ENCODE data around the gene PPP5C. TPM values are rescaled to one million over a fixed set of nuclear protein-coding genes. Genes with fewer than 3 reads are reported as not detected.

PPP5C gene, protein sequence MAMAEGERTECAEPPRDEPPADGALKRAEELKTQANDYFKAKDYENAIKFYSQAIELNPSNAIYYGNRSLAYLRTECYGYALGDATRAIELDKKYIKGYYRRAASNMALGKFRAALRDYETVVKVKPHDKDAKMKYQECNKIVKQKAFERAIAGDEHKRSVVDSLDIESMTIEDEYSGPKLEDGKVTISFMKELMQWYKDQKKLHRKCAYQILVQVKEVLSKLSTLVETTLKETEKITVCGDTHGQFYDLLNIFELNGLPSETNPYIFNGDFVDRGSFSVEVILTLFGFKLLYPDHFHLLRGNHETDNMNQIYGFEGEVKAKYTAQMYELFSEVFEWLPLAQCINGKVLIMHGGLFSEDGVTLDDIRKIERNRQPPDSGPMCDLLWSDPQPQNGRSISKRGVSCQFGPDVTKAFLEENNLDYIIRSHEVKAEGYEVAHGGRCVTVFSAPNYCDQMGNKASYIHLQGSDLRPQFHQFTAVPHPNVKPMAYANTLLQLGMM
- total RNA-seq = 10 to 100 TPM; 39.9 to 74.7 (median 61.9) TPM

DNA sequence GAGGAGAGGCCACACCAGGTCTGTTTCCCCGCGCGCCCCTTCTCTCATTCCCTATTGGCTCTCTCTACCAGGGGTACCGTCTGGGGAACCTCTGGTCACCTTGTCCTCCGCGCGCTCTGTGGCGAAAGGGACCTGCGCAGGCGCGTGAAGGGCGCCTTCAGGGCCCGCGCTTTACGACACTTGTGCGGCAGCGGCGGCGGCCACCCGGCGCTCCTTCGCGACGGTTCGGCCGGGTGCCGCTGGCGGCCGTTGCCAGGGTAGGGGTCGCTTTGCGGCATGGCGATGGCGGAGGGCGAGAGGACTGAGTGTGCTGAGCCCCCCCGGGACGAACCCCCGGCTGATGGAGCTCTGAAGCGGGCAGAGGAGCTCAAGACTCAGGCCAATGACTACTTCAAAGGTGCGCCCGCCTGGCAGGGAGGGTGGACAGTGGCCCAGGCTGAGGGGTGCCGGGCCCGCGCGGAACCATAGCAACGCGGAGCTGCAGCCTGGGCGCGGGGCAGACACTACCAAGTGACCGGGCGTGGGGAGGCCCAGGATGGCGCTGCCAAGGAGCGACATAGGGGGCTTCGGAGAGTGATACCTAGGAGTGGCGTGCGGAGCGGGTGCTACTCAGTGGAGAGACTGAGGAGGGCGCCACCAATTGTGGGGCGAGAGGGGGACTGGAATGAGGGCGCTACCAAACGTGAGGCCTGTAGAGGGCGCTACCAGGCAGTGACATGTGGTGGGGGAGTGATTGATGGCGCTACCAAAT lies at the start of gene PPP5C:
PPP5C (plus strand) TSS at position 267 of the 751 bp plus-strand sequence; CDS start at position 277, 10 bp downstream.
- under 1% methylated on average over 16 of the region's 62 CpGs for WGBS
- TF ChIP-seq POLR2A (IDR thresholded peaks at IDR 0.05; ENCODE audit: low read depth) (peak; percentile 62), POLR2AphosphoS5 (IDR thresholded peaks at IDR 0.05) (peak; percentile 92 to 97), EP300 (IDR thresholded peaks at IDR 0.05) (no peak)
- TF ChIP-seq, protein P1, sequence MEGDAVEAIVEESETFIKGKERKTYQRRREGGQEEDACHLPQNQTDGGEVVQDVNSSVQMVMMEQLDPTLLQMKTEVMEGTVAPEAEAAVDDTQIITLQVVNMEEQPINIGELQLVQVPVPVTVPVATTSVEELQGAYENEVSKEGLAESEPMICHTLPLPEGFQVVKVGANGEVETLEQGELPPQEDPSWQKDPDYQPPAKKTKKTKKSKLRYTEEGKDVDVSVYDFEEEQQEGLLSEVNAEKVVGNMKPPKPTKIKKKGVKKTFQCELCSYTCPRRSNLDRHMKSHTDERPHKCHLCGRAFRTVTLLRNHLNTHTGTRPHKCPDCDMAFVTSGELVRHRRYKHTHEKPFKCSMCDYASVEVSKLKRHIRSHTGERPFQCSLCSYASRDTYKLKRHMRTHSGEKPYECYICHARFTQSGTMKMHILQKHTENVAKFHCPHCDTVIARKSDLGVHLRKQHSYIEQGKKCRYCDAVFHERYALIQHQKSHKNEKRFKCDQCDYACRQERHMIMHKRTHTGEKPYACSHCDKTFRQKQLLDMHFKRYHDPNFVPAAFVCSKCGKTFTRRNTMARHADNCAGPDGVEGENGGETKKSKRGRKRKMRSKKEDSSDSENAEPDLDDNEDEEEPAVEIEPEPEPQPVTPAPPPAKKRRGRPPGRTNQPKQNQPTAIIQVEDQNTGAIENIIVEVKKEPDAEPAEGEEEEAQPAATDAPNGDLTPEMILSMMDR (IDR thresholded peaks at IDR 0.05) = peak; percentile 71 to 74 (median 72)
- DNase-seq (ENCODE audit: extremely low spot score) = peak; percentile 96
- Histone ChIP-seq H3K9me3 (no peaks in the 10 kb centered on the region), H3K36me3 (peaks cover 0 to 13% (median 12%) of the 10 kb centered on the region in 4 donors), H3K27me3 (no peaks in the 10 kb centered on the region), H3K27ac (replicated peaks in 1 of 4) (peak within 1 kb of the TSS; percentile 82 to 87 (median 84)), H3K4me1 (peaks cover 52 to 58% (median 57%) of the 10 kb centered on the region in 4 donors), H3K4me3 (peak within 1 kb of the TSS; percentile 69 to 98 (median 96))
- intact Hi-C loops (cut with DNase I) = loop anchor here (10.0 kb wide), 1 partner anchor 62 kb away; no protein-coding TSS in a partner anchor

DNA sequence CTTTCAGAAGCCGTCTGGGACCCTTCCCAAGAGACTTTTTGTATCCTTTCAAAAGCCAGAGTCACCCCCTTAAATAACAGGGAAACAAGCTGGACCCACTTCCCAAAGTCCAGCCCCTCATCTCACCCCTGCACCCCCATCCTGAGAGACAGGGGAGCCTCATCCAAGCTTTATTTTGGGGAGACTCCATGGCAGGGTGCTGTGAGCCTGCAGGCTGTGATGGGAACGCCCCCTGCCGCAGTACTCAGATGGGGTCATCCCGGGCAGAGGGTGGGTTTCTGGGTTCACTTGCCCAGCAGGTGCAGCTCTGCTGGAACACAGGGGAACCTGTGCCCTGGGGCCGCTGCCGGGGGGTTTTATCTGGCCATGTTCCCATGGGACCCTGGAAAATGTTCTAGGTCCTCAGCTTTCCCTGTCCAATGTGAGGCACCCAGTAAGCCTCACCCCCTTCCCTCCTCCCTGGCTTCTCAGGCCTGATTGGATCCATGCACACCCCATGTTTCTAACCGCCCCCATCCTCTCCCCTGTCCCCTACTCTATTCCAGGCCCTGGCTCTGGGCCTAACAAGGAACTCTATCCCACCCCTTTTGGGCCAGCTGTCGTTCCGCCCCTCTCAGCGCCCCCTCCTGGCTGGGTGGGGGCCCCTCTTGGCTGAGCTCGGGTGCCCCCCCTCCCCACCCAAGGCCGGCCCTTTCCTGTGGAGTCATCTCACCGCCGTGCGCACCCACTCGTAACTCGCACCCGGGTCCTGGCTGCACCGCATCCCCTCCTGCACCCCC lies 49.0 kb upstream of the PPP5C start:
- intact Hi-C loops (cut with DNase I) = no loop called here
- peak overlapping the region; percentile 74 to 90 (median 81) for H3K4me3 ChIP-seq
- peaks cover 49 to 71% (median 66%) of the 10 kb centered on the region in 4 donors for H3K4me1 ChIP-seq
- H3K27me3 ChIP-seq = no peaks in the 10 kb centered on the region
- 18% methylated on average over 5 of the region's 19 CpGs for WGBS
- no peaks in the 10 kb centered on the region for H3K9me3 ChIP-seq
- peak; percentile 97 for DNase-seq (ENCODE audit: extremely low spot score)
- no peak for TF ChIP-seq EP300 (IDR thresholded peaks at IDR 0.05)
- TF ChIP-seq, protein P1 (IDR thresholded peaks at IDR 0.05) = peak; percentile 44 to 59 (median 51)
- TF ChIP-seq POLR2AphosphoS5 (IDR thresholded peaks at IDR 0.05) = peak; percentile 84 to 93
- no peak for TF ChIP-seq POLR2A (IDR thresholded peaks at IDR 0.05; ENCODE audit: low read depth)
- H3K36me3 ChIP-seq = peaks cover 0 to 5% (median 2%) of the 10 kb centered on the region in 4 donors
- H3K27ac ChIP-seq (replicated peaks in 1 of 4) = peak overlapping the region; percentile 97 to 98 (median 98)

DNA sequence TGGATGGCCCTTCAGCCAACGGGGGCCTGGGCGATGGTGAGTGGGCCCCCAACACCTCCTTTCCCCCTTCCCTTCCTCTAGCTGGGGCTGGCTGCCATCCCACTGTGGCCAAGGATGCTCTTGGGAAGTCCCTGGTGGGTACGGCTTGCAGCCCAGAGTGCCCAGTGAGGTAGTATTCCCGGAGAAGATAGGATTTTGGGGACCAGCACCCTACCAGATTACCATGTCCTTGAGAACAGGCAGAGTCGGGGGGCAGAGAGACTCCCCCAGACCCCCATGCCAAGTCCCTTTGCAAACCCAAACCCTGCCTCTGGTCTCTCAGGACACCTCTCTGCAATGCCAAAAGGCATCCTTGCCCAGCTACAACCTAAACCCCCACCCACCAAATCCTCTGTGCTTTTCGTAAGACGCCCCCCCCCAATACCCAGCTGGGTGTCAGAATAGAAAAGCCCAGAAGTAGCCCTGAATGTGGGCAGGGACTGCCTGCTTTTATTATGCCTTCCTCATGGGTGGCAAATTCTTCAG lies 48.3 kb upstream of the PPP5C start:
- intact Hi-C loops (cut with DNase I) = no loop called here
- H3K9me3 ChIP-seq = no peaks in the 10 kb centered on the region
- H3K27me3 ChIP-seq = no peaks in the 10 kb centered on the region
- H3K4me1 ChIP-seq = peaks cover 55 to 78% (median 72%) of the 10 kb centered on the region in 4 donors
- H3K36me3 ChIP-seq = peaks cover 2 to 11% (median 7%) of the 10 kb centered on the region in 4 donors
- peak overlapping the region; percentile 97 to 98 (median 98) for H3K27ac ChIP-seq (replicated peaks in 1 of 4)
- WGBS = 10% methylated on average over 2 of the region's 7 CpGs
- TF ChIP-seq, protein P1 (IDR thresholded peaks at IDR 0.05) = no peak
- TF ChIP-seq EP300 (IDR thresholded peaks at IDR 0.05) = no peak
- no peak for TF ChIP-seq POLR2AphosphoS5 (IDR thresholded peaks at IDR 0.05)
- no peak for TF ChIP-seq POLR2A (IDR thresholded peaks at IDR 0.05; ENCODE audit: low read depth)
- peak overlapping the region; percentile 74 to 90 (median 81) for H3K4me3 ChIP-seq
- DNase-seq (ENCODE audit: extremely low spot score) = no peak

DNA sequence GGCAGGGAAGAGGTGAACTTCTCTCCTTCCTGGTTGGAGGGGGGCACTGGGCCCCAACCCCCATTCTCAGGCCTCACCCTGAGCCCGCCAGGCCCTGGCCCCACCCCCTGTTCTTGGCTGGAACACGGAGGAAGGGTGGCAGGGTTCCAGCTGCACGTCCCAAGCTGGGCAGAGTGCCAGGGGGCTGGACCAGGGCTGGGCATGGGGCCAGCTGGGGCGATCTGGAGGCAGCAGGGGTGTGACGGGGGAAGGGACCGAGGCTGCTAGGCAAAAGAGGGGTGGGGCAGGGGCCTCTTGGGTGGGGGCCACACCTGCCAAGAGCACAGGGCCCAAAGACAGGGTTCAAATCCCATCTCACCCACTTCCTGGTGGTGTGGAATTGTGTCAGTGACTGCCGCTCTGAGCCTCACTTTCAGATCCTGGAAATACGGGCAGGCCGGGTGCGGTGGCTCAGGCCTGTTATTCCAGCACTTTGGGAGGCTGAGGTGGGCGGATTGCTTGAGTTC lies 47.8 kb upstream of the PPP5C start:
- WGBS = 8% methylated on average over 9 of the region's 11 CpGs
- intact Hi-C loops (cut with DNase I) = no loop called here
- peak overlapping the region; percentile 97 to 98 (median 98) for H3K27ac ChIP-seq (replicated peaks in 1 of 4)
- peak overlapping the region; percentile 74 to 90 (median 81) for H3K4me3 ChIP-seq
- peak; percentile 99 for DNase-seq (ENCODE audit: extremely low spot score)
- peaks cover 7 to 16% (median 12%) of the 10 kb centered on the region in 4 donors for H3K36me3 ChIP-seq
- peak; percentile 51 for TF ChIP-seq EP300 (IDR thresholded peaks at IDR 0.05)
- TF ChIP-seq, protein P1 (IDR thresholded peaks at IDR 0.05) = no peak
- TF ChIP-seq POLR2AphosphoS5 (IDR thresholded peaks at IDR 0.05) = peak; percentile 96 to 97
- no peaks in the 10 kb centered on the region for H3K27me3 ChIP-seq
- H3K9me3 ChIP-seq = no peaks in the 10 kb centered on the region
- H3K4me1 ChIP-seq = peaks cover 60 to 83% (median 77%) of the 10 kb centered on the region in 4 donors
